GM21360 (cell line): ENCODE measurements around the gene ARMC9.
"Not testable (repeated sequence)": the region's sequence is repeated elsewhere in the genome, so short reads cannot be mapped to it uniquely, and the experiment has no call there.

Source experiments
- ATAC-seq: cut with Tn5 transposase; IDR thresholded peaks from one replicate; pipeline ENCODE4 v1.9.1; 2021; ENCODE audit warnings: mild to moderate bottlenecking, moderate library complexity; ENCODE audit not compliant: unreplicated experiment

The ARMC9 gene, protein sequence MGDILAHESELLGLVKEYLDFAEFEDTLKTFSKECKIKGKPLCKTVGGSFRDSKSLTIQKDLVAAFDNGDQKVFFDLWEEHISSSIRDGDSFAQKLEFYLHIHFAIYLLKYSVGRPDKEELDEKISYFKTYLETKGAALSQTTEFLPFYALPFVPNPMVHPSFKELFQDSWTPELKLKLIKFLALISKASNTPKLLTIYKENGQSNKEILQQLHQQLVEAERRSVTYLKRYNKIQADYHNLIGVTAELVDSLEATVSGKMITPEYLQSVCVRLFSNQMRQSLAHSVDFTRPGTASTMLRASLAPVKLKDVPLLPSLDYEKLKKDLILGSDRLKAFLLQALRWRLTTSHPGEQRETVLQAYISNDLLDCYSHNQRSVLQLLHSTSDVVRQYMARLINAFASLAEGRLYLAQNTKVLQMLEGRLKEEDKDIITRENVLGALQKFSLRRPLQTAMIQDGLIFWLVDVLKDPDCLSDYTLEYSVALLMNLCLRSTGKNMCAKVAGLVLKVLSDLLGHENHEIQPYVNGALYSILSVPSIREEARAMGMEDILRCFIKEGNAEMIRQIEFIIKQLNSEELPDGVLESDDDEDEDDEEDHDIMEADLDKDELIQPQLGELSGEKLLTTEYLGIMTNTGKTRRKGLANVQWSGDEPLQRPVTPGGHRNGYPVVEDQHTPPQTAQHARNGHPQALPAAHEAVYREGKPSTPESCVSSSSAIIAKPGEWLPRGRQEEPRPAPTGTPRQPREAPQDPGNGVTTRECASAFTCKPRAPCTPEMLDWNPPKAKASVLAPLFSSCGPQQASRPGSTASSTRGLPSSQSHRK

GRCh38 chr2:231198291-231199173, at the start of gene ARMC9:
TSS of gene ARMC9 (plus strand) at chr2:231198631. CDS start at chr2:231206239, 7,608 bp downstream.
- peak; percentile 97 for ATAC-seq

DNA sequence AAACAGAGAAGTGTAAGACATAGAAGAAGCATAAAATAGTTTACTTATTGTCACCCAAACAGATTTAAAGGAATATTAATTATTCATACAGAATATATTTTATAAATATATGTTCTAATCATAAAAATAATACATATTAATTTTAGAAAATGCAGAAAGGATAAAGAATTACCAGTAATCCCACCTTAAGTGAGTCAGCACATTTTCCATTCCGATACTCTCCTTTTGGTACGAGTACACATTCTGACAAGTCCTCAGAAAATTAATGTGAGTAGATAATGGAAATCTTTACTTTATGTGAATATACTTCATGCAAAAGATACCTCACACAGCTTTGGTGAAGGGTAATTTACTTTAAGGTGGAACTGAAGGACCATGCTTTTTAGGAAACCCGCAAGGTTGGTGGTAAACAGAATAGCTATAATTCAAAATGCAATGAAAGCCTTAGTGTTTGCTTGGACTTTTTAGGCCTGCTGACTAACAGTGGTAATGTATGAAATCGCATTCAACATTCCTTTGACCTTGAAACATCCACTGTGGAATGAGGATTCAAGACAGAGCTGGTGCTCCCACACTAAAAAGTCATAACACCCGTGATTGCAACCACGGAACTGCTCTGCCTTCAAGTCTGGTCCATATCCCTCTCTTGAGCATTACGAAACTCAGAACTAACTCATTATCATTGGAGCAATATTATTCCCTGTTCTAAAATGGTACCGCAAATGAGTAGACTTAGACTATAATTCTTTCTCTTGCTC, 45.5 kb upstream of the ARMC9 start:
- no peak for ATAC-seq

- no peak for ATAC-seq
Observed at GRCh38 chr2:231159306-231159705, 39.1 kb upstream of the ARMC9 start.

DNA sequence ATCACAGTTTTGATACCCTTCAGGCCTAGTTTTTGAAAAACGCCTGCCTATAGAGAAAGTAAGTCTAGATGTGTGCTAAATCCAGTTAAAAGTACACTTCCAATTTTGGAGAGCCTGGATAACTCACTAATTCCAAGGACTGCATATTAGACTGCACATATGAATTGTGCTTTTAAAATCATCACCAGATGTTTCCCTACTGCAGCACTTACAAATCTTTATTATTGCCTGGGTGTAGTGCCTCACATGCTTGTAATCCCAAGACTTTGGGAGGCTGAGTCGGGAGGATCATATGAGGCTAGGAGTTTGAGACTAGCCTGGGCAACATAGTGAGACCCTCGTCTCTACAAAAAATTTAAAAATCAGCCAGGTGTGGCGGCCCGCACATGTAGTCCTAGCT, 37.7 kb upstream of the ARMC9 start:
- no peak for ATAC-seq

GRCh38 chr2:231161252-231161839, 37.1 kb upstream of the ARMC9 start:
- no peak for ATAC-seq

- no peak for ATAC-seq
Observed at GRCh38 chr2:231161877-231162329, 36.5 kb upstream of the ARMC9 start.

GRCh38 chr2:231163011-231163410, 35.4 kb upstream of the ARMC9 start:
- no peak for ATAC-seq

DNA sequence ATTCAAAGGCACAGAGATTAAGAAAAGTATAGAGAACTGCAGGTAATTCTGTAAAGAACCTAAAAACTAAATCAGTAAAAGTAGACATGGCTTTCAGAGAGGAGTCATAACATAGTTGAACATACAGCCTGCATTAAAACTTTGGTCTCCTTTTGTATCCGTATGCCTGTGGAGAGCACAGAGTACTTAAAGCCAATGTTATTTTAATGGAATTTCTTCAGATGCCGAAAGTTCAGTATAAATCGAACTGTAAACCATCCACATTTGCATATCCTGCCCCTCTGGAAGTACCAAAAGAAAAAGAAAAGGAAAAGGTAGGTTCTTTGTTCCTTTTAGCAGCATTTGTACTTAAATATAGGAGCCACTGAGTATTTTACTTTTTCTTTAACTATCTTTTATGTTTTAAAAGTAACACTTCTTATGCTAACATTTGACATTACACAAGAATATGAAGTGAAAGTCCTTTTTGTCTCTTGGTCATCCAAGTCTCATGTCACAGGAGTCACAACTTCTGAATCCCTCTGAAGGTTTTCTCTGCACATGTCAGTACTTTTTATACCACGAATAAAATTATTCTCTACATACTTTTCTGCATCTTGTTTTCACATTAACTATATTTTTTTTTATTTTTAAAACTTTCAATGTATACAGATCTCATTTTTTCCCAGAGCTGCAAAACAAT, 34.9 kb upstream of the ARMC9 start:
- no peak for ATAC-seq

DNA sequence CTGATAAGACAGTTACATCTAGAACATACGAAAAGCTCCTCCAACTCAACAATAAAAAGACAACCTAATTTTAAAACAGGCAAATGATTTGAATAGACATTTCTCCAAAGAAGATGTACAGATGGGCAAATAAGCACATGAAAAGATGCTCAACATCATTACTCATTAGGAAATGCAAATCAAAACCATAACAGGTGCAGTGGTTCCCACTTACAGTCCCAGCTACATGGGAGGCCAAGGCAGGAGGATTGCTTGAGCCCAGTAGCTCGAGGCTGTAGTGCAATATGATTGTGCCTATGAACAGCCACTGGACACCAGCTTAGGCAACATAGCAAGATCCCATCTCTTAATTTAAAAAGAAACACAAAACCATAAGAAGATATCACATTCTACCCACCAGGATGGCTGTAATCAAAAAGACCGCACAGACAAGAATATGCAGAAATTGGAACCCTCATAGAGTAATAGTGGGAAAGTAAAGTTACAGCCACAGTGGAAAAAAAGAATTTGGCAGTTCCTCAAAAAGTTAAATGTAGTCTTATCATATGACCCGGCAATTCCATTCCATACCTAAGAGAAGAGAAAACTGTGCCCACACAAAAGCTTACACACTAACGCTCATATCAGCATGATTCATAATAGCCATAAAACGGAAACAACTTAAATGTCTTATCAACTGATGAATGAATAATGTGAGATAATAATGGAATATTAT, 30.5 kb upstream of the ARMC9 start:
- ATAC-seq: no peak

- no peak for ATAC-seq
Observed at GRCh38 chr2:231168460-231169139, 29.8 kb upstream of the ARMC9 start.

DNA sequence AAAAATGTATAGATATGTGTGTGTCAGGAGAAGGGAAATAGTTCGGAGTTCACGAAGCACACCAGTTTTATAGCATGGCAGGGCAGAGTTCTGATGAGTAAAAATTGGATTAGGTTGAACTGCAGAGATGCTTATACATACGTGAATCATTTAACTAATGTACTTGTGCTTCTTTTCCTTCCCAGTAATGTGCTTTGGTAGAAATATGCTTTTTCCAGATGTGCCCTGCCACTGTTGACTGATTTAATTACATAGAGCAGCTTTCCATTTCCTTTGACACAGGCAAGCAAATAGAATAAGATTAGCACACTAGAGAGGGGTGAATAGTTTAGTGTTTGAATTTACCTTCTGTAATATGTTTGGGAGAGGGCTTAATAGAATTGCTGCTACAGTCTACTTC, 28.9 kb upstream of the ARMC9 start:
- ATAC-seq: no peak

- no peak for ATAC-seq
Observed at GRCh38 chr2:231170055-231170454, 28.4 kb upstream of the ARMC9 start.

DNA sequence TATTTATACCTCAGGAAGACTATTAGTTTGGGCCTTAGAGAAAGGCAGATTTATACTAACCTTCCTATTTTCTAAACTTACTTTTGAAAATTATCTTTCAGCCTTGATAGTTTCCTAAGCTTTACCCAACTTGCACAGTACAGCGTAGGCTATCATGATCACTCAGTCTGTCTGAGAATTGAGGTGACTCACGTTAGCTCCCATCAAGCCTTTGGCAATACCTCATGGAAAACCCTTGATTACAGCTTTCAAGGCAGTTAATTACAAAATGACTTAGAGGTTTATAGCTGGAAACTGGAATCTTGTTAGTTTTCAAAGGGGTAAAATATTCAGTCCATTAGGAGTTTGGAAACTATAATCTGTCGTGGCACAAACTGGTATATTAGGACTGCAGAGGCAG, 26.4 kb upstream of the ARMC9 start:
- no peak for ATAC-seq

- ATAC-seq: no peak
Observed at GRCh38 chr2:231174211-231174651, 24.2 kb upstream of the ARMC9 start.

DNA sequence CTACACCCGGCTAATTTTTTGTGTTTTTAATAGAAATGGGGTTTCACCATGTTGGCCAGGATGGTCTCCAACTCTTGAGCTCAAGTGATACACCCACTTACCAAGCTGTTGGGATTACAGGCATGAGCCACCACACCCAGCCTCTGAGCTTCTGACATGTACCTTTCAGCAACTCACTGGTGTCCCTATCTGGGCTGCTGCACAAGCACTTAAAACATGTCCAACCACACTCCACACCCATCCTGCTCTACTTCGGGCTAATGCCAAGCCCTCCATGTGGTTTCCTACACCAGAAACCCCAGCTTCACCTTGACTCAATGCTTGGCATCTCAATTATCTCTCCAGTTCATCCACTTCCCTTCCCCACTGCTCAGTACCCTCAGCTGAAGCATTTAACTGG, 22.4 kb upstream of the ARMC9 start:
- no peak for ATAC-seq

GRCh38 chr2:231177156-231178025, 21.0 kb upstream of the ARMC9 start:
- ATAC-seq: no peak

- not testable (repeated sequence) for ATAC-seq
Observed at GRCh38 chr2:231178805-231179204, 19.6 kb upstream of the ARMC9 start.
